ENCODE results near the gene TRIM37. TPM values are rescaled to one million over a fixed set of nuclear protein-coding genes. Genes with fewer than 3 reads are reported as not detected.

The TRIM37 gene
- total and polyA plus RNA-seq, 5 experiments from 2014 or later, result 7.2 to 27.2 (median 9.3) TPM

GRCh38 chr17:58947824-58948223 lies 158.9 kb downstream of the TRIM37 start:
- Mint-ChIP-seq H3K27ac (no peak overlapping the region), H3K4me1 (no peaks in the 10 kb centered on the region), H3K27me3 (peaks cover 5 to 30% (median 13%) of the 10 kb centered on the region in 5 donors), H3K9me3 (peaks cover 5 to 42% (median 32%) of the 10 kb centered on the region in 9 donors), H3K4me3 (no peak overlapping the region), H3K36me3 (peaks cover 2 to 43% (median 18%) of the 10 kb centered on the region in 3 donors)
- ATAC-seq (no peak), DNase-seq (no peak)
- POLR2A ChIA-PET, result no interaction called here

GRCh38 chr17:58947411-58947810 lies 159.3 kb downstream of the TRIM37 start:
- peaks cover 5 to 42% (median 32%) of the 10 kb centered on the region in 9 donors for H3K9me3 Mint-ChIP-seq
- H3K27me3 Mint-ChIP-seq, result peaks cover 5 to 30% (median 13%) of the 10 kb centered on the region in 5 donors
- POLR2A ChIA-PET, result no interaction called here
- H3K4me1 Mint-ChIP-seq, result no peaks in the 10 kb centered on the region
- H3K36me3 Mint-ChIP-seq, result peaks cover 2 to 43% (median 18%) of the 10 kb centered on the region in 3 donors
- no peak overlapping the region for H3K4me3 Mint-ChIP-seq
- DNase-seq, result no peak
- no peak for ATAC-seq
- peak overlapping the region in 1 of 10 donors; percentile 0 for H3K27ac Mint-ChIP-seq

DNA sequence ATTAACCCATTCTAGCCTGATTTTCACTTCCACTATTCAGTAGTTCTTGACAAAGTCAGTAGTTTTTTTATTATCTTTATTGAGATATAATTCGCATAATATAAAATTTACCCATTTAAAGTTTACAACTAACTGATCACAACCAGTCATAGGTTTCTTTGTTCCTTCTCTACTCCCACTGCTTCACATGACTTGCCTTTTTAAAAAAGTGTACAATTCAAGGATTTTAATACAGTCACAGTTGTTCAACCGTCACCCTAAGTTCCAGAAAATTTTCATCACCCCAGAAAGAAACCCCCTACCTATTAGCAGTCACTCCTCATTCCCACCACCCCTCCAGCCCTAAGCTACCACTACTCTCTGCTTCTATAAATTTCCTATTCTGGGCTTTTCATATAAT lies 162.5 kb downstream of the TRIM37 start:
- no peak for ATAC-seq
- Mint-ChIP-seq H3K4me1 (no peaks in the 10 kb centered on the region), H3K36me3 (peaks cover 0 to 20% (median 7%) of the 10 kb centered on the region in 3 donors), H3K27ac (no peak overlapping the region), H3K27me3 (peaks cover 2 to 22% (median 10%) of the 10 kb centered on the region in 5 donors), H3K4me3 (no peak overlapping the region), H3K9me3 (peaks cover 1 to 18% (median 11%) of the 10 kb centered on the region in 9 donors)
- POLR2A ChIA-PET, result no interaction called here
- DNase-seq, result no peak

DNA sequence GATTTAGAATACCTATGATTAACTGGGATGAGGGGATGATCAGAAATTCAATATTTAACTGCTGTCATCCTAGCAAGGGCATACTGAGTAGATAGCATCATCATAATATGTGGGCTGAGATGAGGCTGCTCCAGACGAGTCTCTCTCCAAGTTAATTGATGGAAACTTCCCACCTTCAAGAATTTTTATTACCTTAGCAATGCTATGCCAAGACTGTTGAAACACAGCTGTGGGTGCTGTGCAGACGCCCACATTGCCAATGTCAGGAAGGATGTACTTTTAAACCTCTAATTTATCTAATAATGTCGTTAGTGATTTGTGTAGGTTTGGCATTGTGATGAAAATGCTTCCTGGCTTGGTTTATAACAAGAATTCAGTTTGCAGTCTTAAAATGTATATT lies 170.4 kb downstream of the TRIM37 start:
- DNase-seq (no peak), ATAC-seq (no peak)
- Mint-ChIP-seq H3K27me3 (peaks cover 2 to 14% (median 3%) of the 10 kb centered on the region in 5 donors), H3K9me3 (no peaks in the 10 kb centered on the region), H3K4me3 (no peak overlapping the region), H3K36me3 (no peaks in the 10 kb centered on the region), H3K27ac (no peak overlapping the region), H3K4me1 (no peaks in the 10 kb centered on the region)
- POLR2A ChIA-PET, result no interaction called here

DNA sequence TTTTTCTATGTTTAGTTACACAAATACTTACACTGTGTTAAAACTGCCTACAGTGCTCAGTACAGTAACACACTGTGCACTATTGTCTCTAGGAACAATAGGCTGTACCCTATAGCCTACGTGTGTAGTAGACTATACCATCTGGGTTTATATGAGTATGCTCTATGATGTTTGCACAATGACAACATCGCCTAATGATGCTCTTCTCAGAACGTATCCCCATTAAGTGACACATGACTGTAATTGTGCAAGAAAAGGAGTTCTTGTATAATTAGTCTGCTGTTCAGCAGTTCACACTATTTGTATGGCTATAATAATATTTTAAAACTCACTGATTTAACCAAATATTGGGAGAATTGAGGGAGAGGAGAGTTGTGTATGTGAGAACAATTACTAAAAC lies 173.7 kb downstream of the TRIM37 start:
- Mint-ChIP-seq H3K4me3 (no peak overlapping the region), H3K36me3 (no peaks in the 10 kb centered on the region), H3K27me3 (peaks cover 5 to 14% (median 8%) of the 10 kb centered on the region in 5 donors), H3K9me3 (no peaks in the 10 kb centered on the region), H3K27ac (no peak overlapping the region), H3K4me1 (no peaks in the 10 kb centered on the region)
- ATAC-seq (no peak), DNase-seq (no peak)
- POLR2A ChIA-PET, result no interaction called here

Small RNA genes within 50 kb of the gene (microRNA-seq; reads per million reads assigned to microRNA genes)
- gene MIR301A (ENCODE audit: borderline microRNAs expressed) (3.8 reads per million, percentile 7 among the genes with 10 or more reads in this experiment), gene MIR454 (ENCODE audit: borderline microRNAs expressed) (652 reads per million, percentile 81 among the genes with 10 or more reads in this experiment)

Other genes with a start within 250 kb of the TRIM37 start
- 10 to 100 TPM; 13.1 to 15.7 TPM for gene SKA2, start 48.3 kb upstream of the TRIM37 start, total RNA-seq
- 10 to 100 TPM; 28.7 to 34.4 (median 33.2) TPM for gene SKA2, start 48.3 kb upstream of the TRIM37 start, polyA plus RNA-seq
- under 1 TPM; 0.65 to 0.85 TPM for gene PRR11, start 48.9 kb upstream of the TRIM37 start, total RNA-seq
- gene PRR11, start 48.9 kb upstream of the TRIM37 start, polyA plus RNA-seq, result under 1 TPM in 2 of 3 donors, not detected in 1; 0.32 to 0.66 TPM
- gene SMG8, start 103.2 kb upstream of the TRIM37 start, total RNA-seq, result 10 to 100 TPM; 22.2 to 22.4 TPM
- 10 to 100 TPM in 1 of 3 donors, 1 to 10 TPM in 2; 7.9 to 12.5 (median 9.5) TPM for gene SMG8, start 103.2 kb upstream of the TRIM37 start, polyA plus RNA-seq
- 1 to 10 TPM; 4.7 to 8.0 TPM for gene GDPD1, start 113.6 kb upstream of the TRIM37 start, total RNA-seq
- 1 to 10 TPM; 2.1 to 4.0 (median 2.6) TPM for gene GDPD1, start 113.6 kb upstream of the TRIM37 start, polyA plus RNA-seq
- 10 to 100 TPM; 73.5 to 75.0 TPM for gene YPEL2, start 224.8 kb upstream of the TRIM37 start, total RNA-seq
- gene YPEL2, start 224.8 kb upstream of the TRIM37 start, polyA plus RNA-seq, result 10 to 100 TPM; 22.0 to 28.7 (median 25.2) TPM

All from naive thymus-derived CD8-positive, alpha-beta T cell (primary cell).